Cerebellar cortex (tissue), 1 donor: ENCODE measurements around the gene PDCD1LG2.
"Not testable (repeated sequence)": the region's sequence is repeated elsewhere in the genome, so short reads cannot be mapped to it uniquely, and the experiment has no call there.

Experiments used
- DNase-seq: peaks from one replicate; pipeline ENCODE4 v3.0.0-alpha.2; 2015; ENCODE audit warnings: low spot score

The PDCD1LG2 gene

GRCh38 chr9:5566054-5566618 is 55.8 kb downstream of the PDCD1LG2 start:
- DNase-seq, result no peak

- DNase-seq, result no peak
Measured at GRCh38 chr9:5568868-5569267, 58.5 kb downstream of the PDCD1LG2 start.

DNA sequence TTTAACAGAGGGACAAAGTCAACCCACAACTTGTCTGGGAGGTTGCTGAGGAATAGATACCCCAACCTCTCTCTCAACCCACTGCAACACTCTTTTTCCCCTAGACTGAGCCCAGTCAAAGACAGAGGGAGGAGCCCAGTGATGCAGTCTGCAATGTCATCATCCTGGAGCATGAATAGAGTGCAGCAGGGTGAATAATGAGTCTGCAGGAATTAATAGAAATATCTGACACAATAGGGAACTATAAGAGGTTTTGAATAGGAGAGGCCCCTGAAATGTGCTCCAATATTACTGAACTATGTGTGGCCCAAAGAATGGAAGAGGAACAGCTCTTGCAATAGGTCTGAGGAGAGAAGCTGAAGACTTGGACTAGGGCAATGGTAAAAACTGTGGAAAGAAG is 59.1 kb downstream of the PDCD1LG2 start:
- DNase-seq, result no peak

DNA sequence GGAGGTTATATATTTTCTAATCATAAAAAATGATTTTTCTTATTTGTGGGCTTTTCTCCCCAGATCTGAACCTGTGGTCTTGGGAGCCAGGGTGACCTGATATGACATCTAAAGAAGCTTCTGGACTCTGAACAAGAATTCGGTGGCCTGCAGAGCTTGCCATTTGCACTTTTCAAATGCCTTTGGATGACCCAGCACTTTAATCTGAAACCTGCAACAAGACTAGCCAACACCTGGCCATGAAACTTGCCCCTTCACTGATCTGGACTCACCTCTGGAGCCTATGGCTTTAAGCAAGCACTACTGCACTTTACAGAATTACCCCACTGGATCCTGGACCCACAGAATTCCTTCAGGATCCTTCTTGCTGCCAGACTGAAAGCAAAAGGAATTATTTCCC is 59.6 kb downstream of the PDCD1LG2 start:
- no peak for DNase-seq

DNA sequence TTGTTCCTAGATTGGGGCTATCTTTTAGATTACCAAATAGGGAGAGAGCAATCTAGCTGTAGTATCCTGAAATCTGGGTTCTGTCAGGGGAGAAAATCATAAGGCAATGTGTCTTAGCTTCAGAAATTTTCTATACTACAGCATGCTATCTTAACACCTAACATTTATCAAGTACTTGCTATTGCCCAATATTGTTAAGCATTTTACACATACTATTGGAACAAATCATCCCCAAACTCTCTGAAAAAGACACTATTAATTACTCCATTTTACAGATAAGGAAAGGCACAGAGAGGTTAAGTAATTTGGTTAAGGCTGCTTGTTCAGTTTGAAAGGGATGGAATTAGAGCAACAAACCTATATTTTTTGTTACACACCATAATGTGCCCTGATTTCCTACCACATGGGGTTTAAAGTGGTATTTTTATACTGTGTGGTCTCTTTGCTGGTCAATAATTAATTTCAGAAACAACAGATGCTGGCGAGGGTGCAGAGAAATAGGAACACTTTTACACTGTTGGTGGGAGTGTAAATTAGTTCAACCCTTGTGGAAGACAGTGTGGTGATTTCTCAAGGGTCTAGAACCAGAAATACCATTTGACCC is 61.4 kb downstream of the PDCD1LG2 start:
- DNase-seq, result no peak

DNA sequence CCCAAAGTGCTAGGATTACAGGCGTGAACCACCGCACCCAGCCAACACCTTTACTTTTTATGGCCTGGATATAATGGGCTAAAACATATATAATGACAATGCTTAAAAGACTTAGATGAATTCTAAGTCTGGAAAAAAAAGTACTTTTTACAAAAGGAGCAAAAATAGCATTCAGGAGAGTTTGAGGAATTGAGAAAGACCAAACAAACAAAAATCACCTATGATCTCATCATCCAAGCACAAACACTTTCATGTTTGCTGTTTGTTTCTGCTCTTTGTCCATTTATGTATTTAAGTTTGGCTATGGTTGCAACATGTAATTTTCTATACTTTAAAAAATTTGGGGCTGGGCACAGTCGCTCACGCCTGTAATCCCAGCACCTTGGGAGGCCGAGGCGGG is 63.8 kb downstream of the PDCD1LG2 start:
- DNase-seq, result no peak

DNA sequence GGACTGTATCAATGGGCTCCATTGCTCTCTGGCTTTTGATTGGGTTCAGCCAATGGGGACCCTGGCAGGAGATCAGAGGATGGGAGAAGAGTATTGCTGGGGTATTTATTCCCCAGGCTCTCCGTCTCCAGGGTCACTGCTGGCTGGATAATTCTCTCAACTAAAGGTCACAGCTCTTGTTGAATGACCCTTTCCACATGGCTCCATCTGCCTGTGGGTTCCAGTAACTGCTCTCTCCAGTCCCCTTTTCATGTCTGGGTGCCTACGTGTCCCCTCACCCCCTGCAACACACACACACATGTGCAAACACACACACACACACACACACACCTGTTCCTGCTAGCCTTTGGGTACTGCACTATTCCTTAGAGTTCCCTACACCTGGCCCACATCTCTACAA is 64.7 kb downstream of the PDCD1LG2 start:
- no peak for DNase-seq

DNA sequence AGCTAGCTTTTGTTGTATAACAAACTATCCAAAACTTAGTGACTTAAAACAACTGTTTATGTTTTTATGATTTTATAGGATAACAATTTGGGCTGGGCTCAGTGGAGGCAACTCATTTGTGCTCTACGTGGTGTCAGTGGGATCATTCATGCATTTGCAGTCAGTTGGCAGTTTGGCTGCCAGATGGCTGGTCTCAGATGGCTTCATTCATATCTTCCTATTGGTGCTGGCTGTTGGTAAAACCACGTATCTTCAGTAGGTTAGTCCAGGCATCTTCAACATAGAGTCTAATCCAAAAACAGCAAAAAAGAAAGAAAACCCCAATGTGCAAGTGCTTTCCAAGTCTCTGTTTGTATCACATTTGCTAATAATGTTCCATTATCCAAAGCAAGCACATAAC is 66.9 kb downstream of the PDCD1LG2 start:
- DNase-seq, result no peak

DNA sequence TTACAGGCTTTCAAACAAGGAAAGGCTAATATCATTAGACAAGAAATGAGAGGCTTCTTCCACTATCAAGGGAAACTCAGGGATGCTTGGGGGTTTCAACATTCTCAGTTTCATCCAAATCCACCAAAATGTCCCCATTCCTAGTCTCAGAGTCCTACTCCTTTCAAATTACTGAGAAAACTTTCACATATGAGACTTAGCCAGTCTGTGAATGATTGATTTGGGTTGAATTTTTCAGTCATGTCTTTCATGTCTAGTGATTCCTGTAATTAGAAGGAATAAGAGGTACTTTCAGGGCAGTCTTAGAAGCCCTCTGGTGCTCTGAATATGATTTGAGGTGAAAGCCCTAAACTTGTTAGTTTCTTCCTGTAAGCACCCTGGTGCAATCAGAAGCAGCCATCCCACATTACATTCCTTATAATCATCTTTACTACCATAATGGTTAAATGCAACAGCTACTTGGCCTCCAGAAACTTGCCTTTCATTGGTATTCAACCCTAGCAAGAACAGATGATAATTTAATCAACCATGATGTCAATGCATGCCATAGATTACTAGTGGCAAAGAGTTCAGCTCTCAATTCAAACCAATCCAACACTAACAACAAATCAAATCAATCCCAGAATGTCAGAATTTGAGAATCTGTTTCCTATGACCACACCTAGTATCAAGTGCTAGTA is 67.8 kb downstream of the PDCD1LG2 start:
- no peak for DNase-seq

- no peak for DNase-seq
Measured at GRCh38 chr9:5578698-5579085, 68.4 kb downstream of the PDCD1LG2 start.

DNA sequence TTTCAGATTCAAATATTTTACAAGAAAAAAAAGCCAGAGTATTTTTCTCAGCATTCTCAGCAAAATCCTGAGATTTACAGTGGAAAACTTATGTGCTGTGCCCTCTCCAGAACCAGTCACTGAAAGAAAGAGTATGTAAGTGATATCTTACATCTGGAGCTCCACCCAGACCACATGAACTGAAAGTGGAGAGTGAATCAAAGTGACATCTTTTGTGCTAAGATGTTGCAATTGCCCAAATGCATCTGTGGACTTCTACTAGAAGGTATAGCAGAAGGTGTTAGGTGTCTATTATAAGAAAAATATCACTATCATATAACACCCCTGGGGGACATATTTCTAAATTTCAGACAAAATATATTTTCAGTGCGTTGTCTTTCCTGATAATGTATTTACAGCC is 69.5 kb downstream of the PDCD1LG2 start:
- no peak for DNase-seq

DNA sequence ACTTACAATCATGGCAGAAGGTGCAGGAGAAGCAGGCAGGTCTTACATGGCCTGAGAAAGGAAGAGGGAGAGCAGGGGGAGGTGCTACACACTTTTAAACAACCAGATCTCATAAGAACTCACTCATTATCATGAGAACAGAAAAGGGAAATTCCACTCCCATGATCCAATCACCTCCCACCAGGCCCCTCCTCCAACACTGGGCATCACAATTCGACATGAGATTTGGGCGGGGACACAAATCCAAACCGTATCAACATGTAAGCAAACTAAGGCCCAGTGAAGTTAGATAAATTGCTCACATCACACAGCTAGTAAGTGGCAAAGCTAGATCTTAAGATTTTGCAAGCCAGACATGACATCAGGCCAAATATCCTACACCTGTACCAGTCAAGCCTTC is 70.3 kb downstream of the PDCD1LG2 start:
- DNase-seq, result no peak

- not testable (repeated sequence) for DNase-seq
Measured at GRCh38 chr9:5581706-5582105, 71.4 kb downstream of the PDCD1LG2 start.

GRCh38 chr9:5582835-5583195 is 72.5 kb downstream of the PDCD1LG2 start:
- DNase-seq, result no peak

- DNase-seq, result no peak
Measured at GRCh38 chr9:5586391-5586802, 76.1 kb downstream of the PDCD1LG2 start.

GRCh38 chr9:5587024-5587423 is 76.7 kb downstream of the PDCD1LG2 start:
- no peak for DNase-seq

DNA sequence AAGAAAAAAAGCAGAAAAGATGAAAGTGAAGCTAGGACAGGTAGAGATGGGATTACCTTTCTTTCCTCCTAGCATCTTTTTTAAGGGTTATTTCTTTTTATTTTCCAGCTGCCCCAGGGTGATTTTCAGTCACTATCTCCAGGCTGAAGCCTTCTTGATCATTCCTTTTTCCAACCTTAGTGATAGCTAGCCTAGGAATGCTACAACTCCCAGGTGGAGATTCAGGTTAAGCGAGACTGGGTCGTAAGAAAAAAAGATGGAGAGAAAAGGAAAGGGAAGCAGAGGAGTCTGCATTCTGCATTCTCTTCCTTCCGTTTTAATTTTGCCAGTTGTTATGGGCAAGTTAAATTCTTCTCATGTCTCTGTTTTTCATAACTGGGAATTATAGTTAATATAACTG is 81.9 kb downstream of the PDCD1LG2 start:
- DNase-seq, result no peak

DNA sequence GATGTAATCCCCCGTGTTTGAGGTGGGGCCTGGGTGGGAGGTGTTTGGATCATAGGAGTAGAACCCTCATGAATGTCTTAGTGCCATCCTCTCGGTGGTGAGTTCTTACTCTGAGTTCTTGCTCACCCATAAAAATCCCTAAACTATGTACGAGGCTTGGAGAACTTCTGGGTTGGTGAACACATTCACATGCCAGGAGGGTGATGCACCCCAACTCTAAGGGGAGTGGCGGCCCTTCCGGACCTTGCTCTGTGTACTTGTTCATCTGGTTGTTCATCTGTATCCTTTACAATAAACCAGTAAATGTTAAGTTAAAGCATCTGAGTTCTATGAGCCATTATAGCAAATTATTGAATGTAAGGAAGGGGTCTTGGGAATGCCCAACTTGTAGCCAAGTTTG is 82.6 kb downstream of the PDCD1LG2 start:
- no peak for DNase-seq

- no peak for DNase-seq
Measured at GRCh38 chr9:5593904-5594303, 83.6 kb downstream of the PDCD1LG2 start.

GRCh38 chr9:5596173-5596572 is 85.8 kb downstream of the PDCD1LG2 start:
- no peak for DNase-seq

- DNase-seq, result peak; percentile 55
Measured at GRCh38 chr9:5608298-5609225, 98.2 kb downstream of the PDCD1LG2 start.

- no peak for DNase-seq
Measured at GRCh38 chr9:5609226-5609596, 98.9 kb downstream of the PDCD1LG2 start.

GRCh38 chr9:5610491-5610890 is 100.2 kb downstream of the PDCD1LG2 start:
- DNase-seq, result no peak
